MV-4-11 (cell line): Measurements from ENCODE around the gene RNF220.
"Not testable (repeated sequence)": the region's sequence is repeated elsewhere in the genome, so short reads cannot be mapped to it uniquely, and the experiment has no call there.

Experiments
- DNase-seq: peaks from one replicate; lab custom pipeline; 2025; lab: John Stamatoyannopoulos, UW

Gene RNF220

GRCh38 chr1:44654621-44655187 lies 249.6 kb downstream of the RNF220 start:
- no peak for DNase-seq

GRCh38 chr1:44655609-44656008 lies 250.6 kb downstream of the RNF220 start:
- no peak for DNase-seq

- DNase-seq, result no peak
Measured at GRCh38 chr1:44659566-44659965, 254.5 kb downstream of the RNF220 start.

GRCh38 chr1:44660176-44660575 lies 255.1 kb downstream of the RNF220 start:
- DNase-seq, result no peak

- no peak for DNase-seq
Measured at GRCh38 chr1:44661781-44662682, 257.0 kb downstream of the RNF220 start.

- DNase-seq, result no peak
Measured at GRCh38 chr1:44662683-44663030, 257.6 kb downstream of the RNF220 start.

GRCh38 chr1:44663417-44663816 lies 258.4 kb downstream of the RNF220 start:
- no peak for DNase-seq

- no peak for DNase-seq
Measured at GRCh38 chr1:44664730-44665370, 259.8 kb downstream of the RNF220 start.

- not testable (repeated sequence) for DNase-seq
Measured at GRCh38 chr1:44666719-44667118, 261.7 kb downstream of the RNF220 start.

- no peak for DNase-seq
Measured at GRCh38 chr1:44670751-44671640, 265.9 kb downstream of the RNF220 start.

- peak; percentile 99 for DNase-seq
Measured at GRCh38 chr1:44672254-44672955, 267.4 kb downstream of the RNF220 start.

GRCh38 chr1:44672961-44673674 lies 268.1 kb downstream of the RNF220 start:
- no peak for DNase-seq

GRCh38 chr1:44673675-44674112 lies 268.6 kb downstream of the RNF220 start:
- DNase-seq, result no peak

- peak; percentile 98 for DNase-seq
Measured at GRCh38 chr1:44674113-44675000, 269.3 kb downstream of the RNF220 start, which contains the start of the genes ARMH1 and TMEM53. Gene ARMH1 (plus strand): TSS chr1:44674714. CDS start chr1:44689698, 14,984 bp downstream. Gene TMEM53 (minus strand): TSS chr1:44674481. CDS start chr1:44674391, 90 bp downstream.

- no peak for DNase-seq
Measured at GRCh38 chr1:44675186-44675585, 270.1 kb downstream of the RNF220 start.

- DNase-seq, result peak; percentile 99
Measured at GRCh38 chr1:44676484-44677200, 271.6 kb downstream of the RNF220 start.

GRCh38 chr1:44677201-44677766 lies 272.2 kb downstream of the RNF220 start:
- DNase-seq, result peak; percentile 84

GRCh38 chr1:44678120-44678519 lies 273.1 kb downstream of the RNF220 start:
- no peak for DNase-seq
